Common myeloid progenitor, CD34-positive (primary cell): ENCODE measurements around the gene ZNF813.
"Not testable (repeated sequence)": the region's sequence is repeated elsewhere in the genome, so short reads cannot be mapped to it uniquely, and the experiment has no call there.

Experiments used
- CTCF ChIA-PET: fragments of 350-600 bp; sonication (Branson Sonifier 250); formaldehyde crosslinking; loops from one replicate; lab custom pipeline; 2021; ENCODE audit warnings: antibody characterized with exemption; lab: Charles Lee
- POLR2A ChIA-PET: fragments of 350-600 bp; sonication (Branson Sonifier 250); formaldehyde crosslinking; loops from one replicate; lab custom pipeline; 2021; ENCODE audit warnings: antibody characterized with exemption; lab: Charles Lee
- DNase-seq, 3 donors: peaks; one replicate each; pipeline versions ENCODE4 v3.0.0 to v3.0.0-alpha.2; 2013
- H3K27ac ChIP-seq, 2 experiments: 1 replicate in 1 of 2; 2 replicates in 1 of 2; pipeline ENCODE4 v1.7.0; 2013; ENCODE audit warnings: inconsistent platforms in 2 of 2, low read length in 2 of 2, mild to moderate bottlenecking in 2 of 2, low read depth in 1 of 2, moderate library complexity in 1 of 2; ENCODE audit not compliant: severe bottlenecking in 2 of 2, insufficient read depth in 1 of 2, poor library complexity in 1 of 2
- H3K27me3 ChIP-seq, 5 experiments: replicated peaks in 2 of 5; 1 replicate in 3 of 5; 2 replicates in 2 of 5; pipeline versions ENCODE4 v1.6.1 to v1.7.0; 2013; ENCODE audit warnings: low read length in 4 of 5, mild to moderate bottlenecking in 2 of 5, moderate library complexity in 2 of 5, inconsistent platforms in 1 of 5; ENCODE audit not compliant: insufficient read depth in 5 of 5, control insufficient read depth in 4 of 5
- H3K36me3 ChIP-seq, 4 experiments: 1 replicate in 2 of 4; 2 replicates in 2 of 4; pipeline versions ENCODE4 v1.6.1 to v1.7.0; 2013; ENCODE audit warnings: low read length in 3 of 4, control low read depth in 1 of 4, mild to moderate bottlenecking in 1 of 4; ENCODE audit not compliant: control insufficient read depth in 4 of 4, insufficient read depth in 4 of 4
- H3K4me1 ChIP-seq, 4 experiments: 1 replicate in 3 of 4; 2 replicates in 1 of 4; pipeline versions ENCODE4 v1.6.1 to v1.7.1; 2013; ENCODE audit warnings: low read length in 3 of 4, mild to moderate bottlenecking in 3 of 4, control low read depth in 1 of 4, inconsistent platforms in 1 of 4, moderate library complexity in 1 of 4; ENCODE audit not compliant: control insufficient read depth in 4 of 4, insufficient read depth in 4 of 4; ENCODE audit errors: control extremely low read depth in 1 of 4
- H3K4me3 ChIP-seq, 7 experiments: 1 replicate in 4 of 7; 2 replicates in 3 of 7; pipeline versions ENCODE4 v1.5.1 to v1.7.0; 2013; ENCODE audit warnings: mild to moderate bottlenecking in 7 of 7, low read length in 6 of 7, moderate library complexity in 6 of 7, inconsistent platforms in 2 of 7, low read depth in 2 of 7, control low read depth in 1 of 7; ENCODE audit not compliant: insufficient read depth in 4 of 7, control insufficient read depth in 1 of 7; ENCODE audit errors: extremely low read depth in 1 of 7
- H3K9me3 ChIP-seq, 5 experiments: 1 replicate in 4 of 5; 2 replicates in 1 of 5; pipeline versions ENCODE4 v1.6.1 to v1.7.1; 2013; ENCODE audit warnings: low read length in 4 of 5, mild to moderate bottlenecking in 2 of 5, inconsistent platforms in 1 of 5, low read depth in 1 of 5, moderate library complexity in 1 of 5; ENCODE audit not compliant: control insufficient read depth in 4 of 5, insufficient read depth in 2 of 5; ENCODE audit errors: control extremely low read depth in 1 of 5
- WGBS: methylation state at CpG from one replicate; pipeline ENCODE4 v1.1.5; 2013; ENCODE audit not compliant: insufficient coverage; 5-methylcytosine and 5-hydroxymethylcytosine counted together

ZNF813 gene

GRCh38 chr19:53461866-53462265 lies 5.7 kb upstream of the ZNF813 start:
- H3K4me1 ChIP-seq, result peaks cover 0 to 6% (median 4%) of the 10 kb centered on the region in 4 experiments
- H3K27me3 ChIP-seq, result peaks cover 0 to 32% (median 8%) of the 10 kb centered on the region in 5 experiments
- H3K27ac ChIP-seq, result no peak overlapping the region
- H3K9me3 ChIP-seq, result peaks cover 0 to 47% (median 22%) of the 10 kb centered on the region in 5 experiments
- POLR2A ChIA-PET, result no interaction called here
- peaks cover 0 to 4% (median under 1%) of the 10 kb centered on the region in 4 experiments for H3K36me3 ChIP-seq
- no peak overlapping the region for H3K4me3 ChIP-seq
- no peak for DNase-seq
- 100% methylated on average over 3 of the region's 6 CpGs for WGBS
- CTCF ChIA-PET, result interaction anchor here (1.3 kb wide), 1 partner anchor 38 kb away, joined by 3 read pairs; no protein-coding TSS in a partner anchor

DNA sequence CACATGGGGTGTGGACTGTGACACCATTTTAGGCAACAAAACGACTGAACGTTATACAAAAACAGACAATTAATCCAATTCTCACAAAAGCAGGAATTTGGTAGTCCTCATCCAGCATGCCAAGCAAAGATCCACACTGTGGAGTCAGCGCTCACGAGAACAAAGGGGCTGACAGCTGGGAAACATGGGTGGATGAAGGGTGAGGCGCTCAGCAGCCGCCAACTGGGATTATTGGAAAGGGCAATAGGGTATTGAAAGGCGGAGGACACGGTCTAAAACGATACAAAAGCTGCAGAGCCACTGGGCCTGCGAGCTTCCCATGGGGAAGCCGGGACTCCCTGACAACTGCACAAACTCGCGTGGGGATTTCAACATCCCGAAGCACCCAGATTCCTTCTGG lies 4.7 kb upstream of the ZNF813 start:
- CTCF ChIA-PET, result interaction anchor here (1.3 to 1.5 kb wide), 2 partner anchors 38 to 39 kb away, joined by 3 to 4 read pairs; no protein-coding TSS in a partner anchor
- POLR2A ChIA-PET, result no interaction called here
- 63% methylated on average over 12 of the region's 14 CpGs for WGBS
- no peak for DNase-seq
- Histone ChIP-seq H3K27me3 (peaks cover 0 to 32% (median 8%) of the 10 kb centered on the region in 5 experiments), H3K27ac (no peak overlapping the region), H3K9me3 (peaks cover 0 to 37% (median 14%) of the 10 kb centered on the region in 5 experiments), H3K36me3 (peaks cover 0 to 2% (median 0%) of the 10 kb centered on the region in 4 experiments), H3K4me1 (peaks cover 0 to 9% (median 6%) of the 10 kb centered on the region in 4 experiments), H3K4me3 (no peak overlapping the region)

- H3K27me3 ChIP-seq, result peaks cover 0 to 32% (median 8%) of the 10 kb centered on the region in 5 experiments
- POLR2A ChIA-PET, result no interaction called here
- peaks cover 0 to 11% (median 8%) of the 10 kb centered on the region in 4 experiments for H3K4me1 ChIP-seq
- no peak overlapping the region for H3K27ac ChIP-seq
- CTCF ChIA-PET, result interaction anchor here (1.5 kb wide), 1 partner anchor 38 kb away, joined by 4 read pairs; no protein-coding TSS in a partner anchor
- H3K36me3 ChIP-seq, result no peaks in the 10 kb centered on the region
- 0% methylated on average over 2 of the region's 19 CpGs for WGBS
- peak; percentile 30 to 67 (median 53) for DNase-seq
- H3K4me3 ChIP-seq, result no peak overlapping the region
- H3K9me3 ChIP-seq, result peaks cover 0 to 34% (median 12%) of the 10 kb centered on the region in 5 experiments
These were observed 4.3 kb upstream of the ZNF813 start for GRCh38 chr19:53463263-53463662.

GRCh38 chr19:53466726-53467484 lies 628 bp upstream of the ZNF813 start:
- Histone ChIP-seq H3K4me3 (peak overlapping the region; percentile 46 to 93 (median 85)), H3K27ac (no peak overlapping the region), H3K27me3 (peaks cover 0 to 32% (median 8%) of the 10 kb centered on the region in 5 experiments), H3K9me3 (peaks cover 0 to 24% (median 6%) of the 10 kb centered on the region in 5 experiments), H3K4me1 (peaks cover 0 to 15% (median 11%) of the 10 kb centered on the region in 4 experiments), H3K36me3 (no peaks in the 10 kb centered on the region)
- WGBS, result 20% methylated on average over 16 of the region's 31 CpGs
- DNase-seq, result peak; percentile 4 to 59 (median 41)
- POLR2A ChIA-PET, result no interaction called here
- CTCF ChIA-PET, result no interaction called here

GRCh38 chr19:53468628-53469027 lies 1.1 kb downstream of the ZNF813 start:
- CTCF ChIA-PET, H3K27ac ChIP-seq, H3K36me3 ChIP-seq, DNase-seq, POLR2A ChIA-PET: not testable (repeated sequence)
- Histone ChIP-seq H3K9me3 (peaks cover 0 to 12% (median 3%) of the 10 kb centered on the region in 5 experiments), H3K4me3 (peak overlapping the region in 6 of 7 experiments; percentile 48 to 93 (median 85)), H3K27me3 (peaks cover 0 to 22% (median 6%) of the 10 kb centered on the region in 5 experiments), H3K4me1 (peaks cover 0 to 14% (median 11%) of the 10 kb centered on the region in 4 experiments)
- 70% methylated on average over 2 of the region's 8 CpGs for WGBS

DNA sequence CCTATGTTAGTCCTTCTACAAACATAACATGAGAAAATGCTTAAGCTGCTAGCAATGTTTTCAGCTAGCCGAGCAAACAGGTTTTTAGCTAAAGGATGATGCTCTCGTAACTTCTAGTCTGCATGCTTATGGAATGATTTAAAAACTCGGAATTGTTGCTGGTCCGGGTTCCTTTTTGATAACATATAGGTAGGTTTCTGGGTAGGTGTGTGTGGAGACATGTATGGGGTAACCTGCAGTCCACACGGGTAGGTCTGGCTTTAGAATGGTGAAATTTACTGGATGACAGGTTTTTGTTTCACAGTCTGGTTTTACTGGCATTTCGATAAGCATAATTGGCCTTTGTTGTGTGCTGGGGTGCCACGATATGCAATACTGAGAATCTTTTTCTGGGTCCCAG lies 4.4 kb downstream of the ZNF813 start:
- Histone ChIP-seq H3K27ac (no peak overlapping the region), H3K4me1 (peaks cover 0 to 18% (median 9%) of the 10 kb centered on the region in 4 experiments), H3K9me3 (peaks cover 0 to 3% (median 0%) of the 10 kb centered on the region in 5 experiments), H3K36me3 (peaks cover 0 to 10% (median 1%) of the 10 kb centered on the region in 4 experiments), H3K4me3 (no peak overlapping the region), H3K27me3 (no peaks in the 10 kb centered on the region)
- POLR2A ChIA-PET, result no interaction called here
- no peak for DNase-seq
- WGBS, result 100% methylated on average over 4 of the region's 7 CpGs
- CTCF ChIA-PET, result interaction anchor here (5.8 kb wide), 1 partner anchor 47 kb away, joined by 46 read pairs; no protein-coding TSS in a partner anchor
